ENCODE results near the gene CLDN9. TPM values are rescaled to one million over a fixed set of nuclear protein-coding genes. Genes with fewer than 3 reads are reported as not detected.

Gene CLDN9
- total and polyA plus RNA-seq, 9 of the 15 experiments (the other 6 are each of a cell fraction or from before 2014, with no cell fraction given) = 0.12 to 0.44 (median 0.22) TPM; not detected in 4

GRCh38 chr16:3015865-3016521 lies 3.3 kb downstream of the CLDN9 start (continued):
- no peak for TF ChIP-seq ZNF318 (IDR thresholded peaks at IDR 0.05; ENCODE audit: borderline replicate concordance in 1 of 2, low read depth in 1 of 2)
- TF ChIP-seq NCOA6 (IDR thresholded peaks at IDR 0.05) = no peak
- TF ChIP-seq ZNF551 (CRISPR knock-in tag; IDR thresholded peaks at IDR 0.05) = no peak
- no peak for TF ChIP-seq MEF2D (tag; conservative IDR thresholded peaks at IDR 0.05; ENCODE audit: low read depth)
- TF ChIP-seq MAFG (tag; conservative IDR thresholded peaks at IDR 0.05) = peak; percentile 35; the same call in 1 of the 2 replicates
- TF ChIP-seq ATF1 (CRISPR knock-in tag; IDR thresholded peaks at IDR 0.05) = no peak
- TF ChIP-seq ATF1 (tag; IDR thresholded peaks at IDR 0.05) = 0 out of 2 replicates have a peak, but pooled peaks have one; percentile 10
- no peak for TF ChIP-seq ZNF408 (CRISPR knock-in tag; IDR thresholded peaks at IDR 0.05; ENCODE audit: low read depth)
- TF ChIP-seq TBP (optimal IDR thresholded peaks at IDR 0.05; ENCODE audit: low read depth, low read length) = no peak
- TF ChIP-seq MEIS2 (IDR thresholded peaks at IDR 0.05; ENCODE audit: partially characterized antibody) = peak; percentile 72
- TF ChIP-seq TRIM24 (IDR thresholded peaks at IDR 0.05) = no peak
- TF ChIP-seq JUND (IDR thresholded peaks at IDR 0.05; ENCODE audit: borderline replicate concordance, low read depth, low read length) = no peak
- 0 out of 3 replicates have a peak, but pooled peaks have one; percentile 10 for TF ChIP-seq JUND (tag; IDR thresholded peaks at IDR 0.05; ENCODE audit: borderline replicate concordance, low read depth, low read length)
- TF ChIP-seq NCOR1 (IDR thresholded peaks at IDR 0.05) = no peak; the same call in 1 of the 2 replicates
- TF ChIP-seq CTBP1 (IDR thresholded peaks at IDR 0.05; ENCODE audit: borderline replicate concordance) = peak; percentile 58; the same call in 1 of the 2 replicates
- TF ChIP-seq ZNF77 (CRISPR knock-in tag; IDR thresholded peaks at IDR 0.05) = no peak
- peak; percentile 62 for TF ChIP-seq DPF2 (IDR thresholded peaks at IDR 0.05)
- TF ChIP-seq BRF1 (IDR thresholded peaks at IDR 0.05; ENCODE audit: borderline replicate concordance, extremely low read depth, insufficient read length) = no peak
- 0 out of 2 replicates have a peak, but pooled peaks have one; percentile 17 for TF ChIP-seq C11orf30 (IDR thresholded peaks at IDR 0.05; ENCODE audit: low read depth)
- no peak for TF ChIP-seq POLR2H (tag; IDR thresholded peaks at IDR 0.05; ENCODE audit: low read depth)
- TF ChIP-seq NFE2 (IDR thresholded peaks at IDR 0.05; ENCODE audit: low read depth) = peak; percentile 46; the same call in 1 of the 2 replicates
- no peak for TF ChIP-seq IRF9 (tag; IDR thresholded peaks at IDR 0.05)
- TF ChIP-seq ZNF124 (CRISPR knock-in tag; IDR thresholded peaks at IDR 0.05) = no peak
